Tibial nerve (tissue), 4 donors: Measurements from ENCODE around the gene CAMK1D.

ENCODE experiments used
- EP300 ChIP-seq, 2 donors: sonication (generic); formaldehyde crosslinking; IDR thresholded peaks; one replicate each; pipeline ENCODE4 v1.6.1; 2017; ENCODE audit warnings: antibody characterized with exemption in 2 of 2, mild to moderate bottlenecking in 1 of 2
- TF ChIP-seq, protein P1 (sequence below), 5 experiments: fragments of 200-600 bp in 3 of 5; fragments of 450-650 bp in 2 of 5; sonication (generic) in 3 of 5; IDR thresholded peaks; one replicate each; pipeline ENCODE4 v1.5.1; 2016 to 2019; ENCODE audit warnings: antibody characterized with exemption in 5 of 5, mild to moderate bottlenecking in 3 of 5, moderate library complexity in 2 of 5

DNA sequence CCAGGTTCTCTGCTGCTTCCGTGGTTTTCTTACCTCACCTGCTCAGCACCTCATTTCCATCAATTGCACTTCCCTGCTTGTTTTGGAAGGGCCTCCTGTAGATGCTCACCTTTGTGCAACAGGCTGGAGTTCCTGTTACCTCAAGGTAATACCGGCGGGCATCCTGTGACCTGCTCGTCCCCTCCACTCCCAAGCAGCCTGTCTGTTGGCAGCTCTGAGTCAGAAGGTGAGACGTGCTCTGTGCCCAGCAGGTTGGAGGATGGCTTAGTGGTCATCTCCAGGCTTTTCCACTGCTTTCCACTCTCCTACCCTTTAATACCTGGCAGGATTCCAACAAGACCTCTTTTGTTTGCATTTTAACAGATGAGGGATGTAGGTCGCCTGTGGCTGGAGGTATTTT lies 86.0 kb downstream of the CAMK1D start:
- TF ChIP-seq, protein P1, sequence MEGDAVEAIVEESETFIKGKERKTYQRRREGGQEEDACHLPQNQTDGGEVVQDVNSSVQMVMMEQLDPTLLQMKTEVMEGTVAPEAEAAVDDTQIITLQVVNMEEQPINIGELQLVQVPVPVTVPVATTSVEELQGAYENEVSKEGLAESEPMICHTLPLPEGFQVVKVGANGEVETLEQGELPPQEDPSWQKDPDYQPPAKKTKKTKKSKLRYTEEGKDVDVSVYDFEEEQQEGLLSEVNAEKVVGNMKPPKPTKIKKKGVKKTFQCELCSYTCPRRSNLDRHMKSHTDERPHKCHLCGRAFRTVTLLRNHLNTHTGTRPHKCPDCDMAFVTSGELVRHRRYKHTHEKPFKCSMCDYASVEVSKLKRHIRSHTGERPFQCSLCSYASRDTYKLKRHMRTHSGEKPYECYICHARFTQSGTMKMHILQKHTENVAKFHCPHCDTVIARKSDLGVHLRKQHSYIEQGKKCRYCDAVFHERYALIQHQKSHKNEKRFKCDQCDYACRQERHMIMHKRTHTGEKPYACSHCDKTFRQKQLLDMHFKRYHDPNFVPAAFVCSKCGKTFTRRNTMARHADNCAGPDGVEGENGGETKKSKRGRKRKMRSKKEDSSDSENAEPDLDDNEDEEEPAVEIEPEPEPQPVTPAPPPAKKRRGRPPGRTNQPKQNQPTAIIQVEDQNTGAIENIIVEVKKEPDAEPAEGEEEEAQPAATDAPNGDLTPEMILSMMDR (IDR thresholded peaks at IDR 0.05), result no peak
- TF ChIP-seq EP300 (IDR thresholded peaks at IDR 0.05), result no peak
